K562 treated with DMSO at 1 percent for 4 hours (cell line): Measurements from ENCODE around the gene OR52L1. TPM values are rescaled to one million over a fixed set of nuclear protein-coding genes. Genes with fewer than 3 reads are reported as not detected.

Experiments
- total RNA-seq: library from RNA; unstranded; fragments of 300-600 nt; gene quantifications from 2 replicates; pipeline ENCODE4 v1.2.3, GENCODE V29; 2022; ENCODE audit not compliant: insufficient read depth

The OR52L1 gene
- not detected in 2 replicates for total RNA-seq

GRCh38 chr11:5986885-5987284 lies at the start of gene OR52L1:
TSS of gene OR52L1 (minus strand) at chr11:5986985. CDS start at chr11:5986930, 55 bp downstream.

GRCh38 chr11:6030708-6031405 lies 44.1 kb upstream of the OR52L1 start, which contains the start of gene OR56A1:
TSS of gene OR56A1 (minus strand) at chr11:6030758. CDS start at chr11:6027692, 3,066 bp downstream.

GRCh38 chr11:6006846-6007245 lies 20.1 kb upstream of the OR52L1 start, which contains the start of gene OR56A4:
TSS of gene OR56A4 (minus strand) at chr11:6006946. CDS start at chr11:6002992, 3,954 bp downstream.

GRCh38 chr11:5968394-5968793 lies 18.4 kb downstream of the OR52L1 start, which contains the start of gene OR56A5:
TSS of gene OR56A5 (minus strand) at chr11:5968494. CDS start at chr11:5968494, 0 bp downstream.

GRCh38 chr11:5941951-5942350 lies 44.8 kb downstream of the OR52L1 start, which contains the start of gene OR56A3:
TSS of gene OR56A3 (plus strand) at chr11:5942251. CDS start at chr11:5947347, 5,096 bp downstream.

Other genes with a start within 250 kb of the OR52L1 start
- not detected in 2 replicates for gene OR52N4, start 232.7 kb downstream of the OR52L1 start, total RNA-seq
- not detected in 2 replicates for gene OR52N5, start 203.6 kb downstream of the OR52L1 start, total RNA-seq
- gene OR52N1, start 195.7 kb downstream of the OR52L1 start, total RNA-seq, result not detected in 2 replicates
- gene OR52N2, start 178.1 kb downstream of the OR52L1 start, total RNA-seq, result not detected in 2 replicates
- not detected in 2 replicates for gene OR52E6, start 145.1 kb downstream of the OR52L1 start, total RNA-seq
- gene OR52E8, start 129.3 kb downstream of the OR52L1 start, total RNA-seq, result not detected in 2 replicates
- gene OR52E4, start 106.4 kb downstream of the OR52L1 start, total RNA-seq, result not detected in 2 replicates
- not detected in 2 replicates for gene OR52E5, start 93.8 kb downstream of the OR52L1 start, total RNA-seq
- gene OR56A3, start 44.7 kb downstream of the OR52L1 start, total RNA-seq, result not detected in 2 replicates
- gene OR56A5, start 18.5 kb downstream of the OR52L1 start, total RNA-seq, result not detected in 2 replicates
- not detected in 2 replicates for gene OR56A4, start 20.0 kb upstream of the OR52L1 start, total RNA-seq
- not detected in 2 replicates for gene OR56A1, start 43.8 kb upstream of the OR52L1 start, total RNA-seq
- not detected in 2 replicates for gene OR56B4, start 120.7 kb upstream of the OR52L1 start, total RNA-seq
- not detected in 2 replicates for gene OR52B2, start 183.3 kb upstream of the OR52L1 start, total RNA-seq
- not detected in 2 replicates for gene OR52W1, start 212.2 kb upstream of the OR52L1 start, total RNA-seq
- not detected in 2 replicates for gene C11orf42, start 218.6 kb upstream of the OR52L1 start, total RNA-seq
- gene FHIP1B, start 247.7 kb upstream of the OR52L1 start, total RNA-seq, result 18.7 and 20.5 TPM in 2 replicates